ENCODE data around the gene HSPA1A. TPM values are rescaled to one million over a fixed set of nuclear protein-coding genes. Genes with fewer than 3 reads are reported as not detected.
"Not testable (repeated sequence)": the region's sequence is repeated elsewhere in the genome, so short reads cannot be mapped to it uniquely, and the experiment has no call there.

Gene HSPA1A
- total RNA-seq, 2 experiments from 2014 or later, result 8.1 to 9.8 TPM

DNA sequence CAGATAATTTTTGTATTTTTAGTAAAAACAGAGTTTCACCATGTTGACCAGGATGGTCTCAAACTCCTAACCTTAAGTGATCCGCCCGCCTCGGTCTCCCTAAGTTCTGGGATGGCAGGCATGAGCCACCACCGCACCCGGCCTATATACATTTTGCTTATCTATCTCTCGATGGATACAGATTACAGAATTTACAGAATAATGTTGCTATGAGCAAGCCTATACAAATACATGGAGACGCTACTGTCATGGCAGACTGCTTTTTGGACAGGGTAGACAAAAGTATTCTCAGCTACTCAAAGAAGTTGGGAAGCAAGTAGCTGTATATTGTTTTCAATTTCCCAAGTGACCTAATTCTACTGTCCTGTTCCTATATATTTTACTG, 1.9 kb upstream of the HSPA1A start:
- Histone ChIP-seq H3K4me1 (ENCODE audit: insufficient read depth, low read length) (peaks cover 32% of the 10 kb centered on the region), H3K27me3 (ENCODE audit: control insufficient read depth in 1 of 2, insufficient read depth in 2 of 2, low read length in 2 of 2) (no peaks in the 10 kb centered on the region), H3K27ac (ENCODE audit: low read depth in 1 of 2, low read length in 2 of 2) (peak overlapping the region in 1 of 2 donors; percentile 12), H3K36me3 (ENCODE audit: insufficient read depth, low read length) (peaks cover 18% of the 10 kb centered on the region), H3K4me3 (ENCODE audit: low read length) (no peak overlapping the region), H3K9me3 (ENCODE audit: control insufficient read depth in 1 of 2, insufficient read depth in 1 of 2, low read length in 2 of 2) (no peaks in the 10 kb centered on the region)
- POLR2A ChIA-PET, result interaction anchor here (0.6 to 3.6 kb wide), 7 partner anchors 13 to 161 kb away, joined by 3 to 28 read pairs (median 12); partner anchors contain the start of genes BAG6, CLIC1, HSPA1B and MSH5
- Mint-ChIP-seq H3K4me1 (ENCODE audit: low read depth) (peaks cover 47% of the 10 kb centered on the region), H3K27ac (peak overlapping the region; percentile 83), H3K36me3 (ENCODE audit: low read depth) (peaks cover 28% of the 10 kb centered on the region), H3K4me3 (peak overlapping the region; percentile 90), H3K27me3 (no peaks in the 10 kb centered on the region), H3K9me3 (no peaks in the 10 kb centered on the region)
- DNase-seq (no peak), ATAC-seq (ENCODE audit: poor library complexity) (no peak)
- CTCF ChIA-PET, result interaction anchor here (1.2 to 3.8 kb wide), 3 partner anchors 17 to 22 kb away, joined by 3 to 19 read pairs (median 4); partner anchors contain the start of gene VARS1
- TF ChIP-seq, protein P1, sequence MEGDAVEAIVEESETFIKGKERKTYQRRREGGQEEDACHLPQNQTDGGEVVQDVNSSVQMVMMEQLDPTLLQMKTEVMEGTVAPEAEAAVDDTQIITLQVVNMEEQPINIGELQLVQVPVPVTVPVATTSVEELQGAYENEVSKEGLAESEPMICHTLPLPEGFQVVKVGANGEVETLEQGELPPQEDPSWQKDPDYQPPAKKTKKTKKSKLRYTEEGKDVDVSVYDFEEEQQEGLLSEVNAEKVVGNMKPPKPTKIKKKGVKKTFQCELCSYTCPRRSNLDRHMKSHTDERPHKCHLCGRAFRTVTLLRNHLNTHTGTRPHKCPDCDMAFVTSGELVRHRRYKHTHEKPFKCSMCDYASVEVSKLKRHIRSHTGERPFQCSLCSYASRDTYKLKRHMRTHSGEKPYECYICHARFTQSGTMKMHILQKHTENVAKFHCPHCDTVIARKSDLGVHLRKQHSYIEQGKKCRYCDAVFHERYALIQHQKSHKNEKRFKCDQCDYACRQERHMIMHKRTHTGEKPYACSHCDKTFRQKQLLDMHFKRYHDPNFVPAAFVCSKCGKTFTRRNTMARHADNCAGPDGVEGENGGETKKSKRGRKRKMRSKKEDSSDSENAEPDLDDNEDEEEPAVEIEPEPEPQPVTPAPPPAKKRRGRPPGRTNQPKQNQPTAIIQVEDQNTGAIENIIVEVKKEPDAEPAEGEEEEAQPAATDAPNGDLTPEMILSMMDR (IDR thresholded peaks at IDR 0.05), result no peak
- intact Hi-C loops (cut with DNase I, micrococcal nuclease), result no loop called here

DNA sequence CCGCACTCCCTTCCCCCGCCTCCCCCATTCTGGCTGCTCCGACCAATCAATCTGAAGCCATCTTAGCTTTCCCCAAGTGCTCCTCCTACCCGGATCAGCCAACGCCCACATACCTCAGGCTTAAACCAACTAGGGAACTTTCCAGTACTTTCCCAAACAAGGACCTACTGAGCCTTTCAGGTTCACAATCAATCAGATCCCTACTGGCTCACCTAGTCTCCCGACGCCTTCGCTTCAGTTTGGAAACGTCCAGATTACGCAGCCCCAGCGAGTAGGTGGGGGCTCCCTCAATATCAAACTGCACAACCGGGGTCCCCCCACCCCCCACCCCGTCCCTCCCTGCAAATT, 692 bp upstream of the HSPA1A start:
- H3K9me3 ChIP-seq (ENCODE audit: control insufficient read depth in 1 of 2, insufficient read depth in 1 of 2, low read length in 2 of 2), result no peaks in the 10 kb centered on the region
- peaks cover 44% of the 10 kb centered on the region for H3K4me1 ChIP-seq (ENCODE audit: insufficient read depth, low read length)
- Mint-ChIP-seq H3K4me1 (ENCODE audit: low read depth) (peaks cover 48% of the 10 kb centered on the region), H3K36me3 (ENCODE audit: low read depth) (peaks cover 24% of the 10 kb centered on the region), H3K9me3 (no peaks in the 10 kb centered on the region), H3K27me3 (no peaks in the 10 kb centered on the region), H3K27ac (peak overlapping the region; percentile 83), H3K4me3 (peak overlapping the region; percentile 90)
- intact Hi-C loops (cut with DNase I, micrococcal nuclease), result loop anchor here (2.0 to 5.0 kb wide), 2 partner anchors 20 to 77 kb away; partner anchors contain the start of genes CLIC1 (in 1 of the 2) and VARS1 (in 1 of the 2)
- peak; percentile 63 for ATAC-seq (ENCODE audit: poor library complexity)
- peaks cover 17% of the 10 kb centered on the region for H3K36me3 ChIP-seq (ENCODE audit: insufficient read depth, low read length)
- CTCF ChIA-PET, result interaction anchor here (0.8 to 3.8 kb wide), 4 partner anchors 8 to 216 kb away, joined by 3 to 19 read pairs (median 6); partner anchors contain the start of genes DDAH2, LSM2 and VARS1
- DNase-seq, result peak in 13 of 14 experiments; percentile 34 to 87 (median 59)
- H3K4me3 ChIP-seq (ENCODE audit: low read length), result peak overlapping the region; percentile 70
- POLR2A ChIA-PET, result interaction anchor here (0.6 to 3.6 kb wide), 17 partner anchors 8 to 1157 kb away, joined by 3 to 29 read pairs (median 5); partner anchors contain the start of genes CLIC1, DDAH2, DDX39B and HSPA1B
- no peaks in the 10 kb centered on the region for H3K27me3 ChIP-seq (ENCODE audit: control insufficient read depth in 1 of 2, insufficient read depth in 2 of 2, low read length in 2 of 2)
- H3K27ac ChIP-seq (ENCODE audit: low read depth in 1 of 2, low read length in 2 of 2), result peak overlapping the region; percentile 75 to 81
- TF ChIP-seq, protein P1 (IDR thresholded peaks at IDR 0.05), result no peak

DNA sequence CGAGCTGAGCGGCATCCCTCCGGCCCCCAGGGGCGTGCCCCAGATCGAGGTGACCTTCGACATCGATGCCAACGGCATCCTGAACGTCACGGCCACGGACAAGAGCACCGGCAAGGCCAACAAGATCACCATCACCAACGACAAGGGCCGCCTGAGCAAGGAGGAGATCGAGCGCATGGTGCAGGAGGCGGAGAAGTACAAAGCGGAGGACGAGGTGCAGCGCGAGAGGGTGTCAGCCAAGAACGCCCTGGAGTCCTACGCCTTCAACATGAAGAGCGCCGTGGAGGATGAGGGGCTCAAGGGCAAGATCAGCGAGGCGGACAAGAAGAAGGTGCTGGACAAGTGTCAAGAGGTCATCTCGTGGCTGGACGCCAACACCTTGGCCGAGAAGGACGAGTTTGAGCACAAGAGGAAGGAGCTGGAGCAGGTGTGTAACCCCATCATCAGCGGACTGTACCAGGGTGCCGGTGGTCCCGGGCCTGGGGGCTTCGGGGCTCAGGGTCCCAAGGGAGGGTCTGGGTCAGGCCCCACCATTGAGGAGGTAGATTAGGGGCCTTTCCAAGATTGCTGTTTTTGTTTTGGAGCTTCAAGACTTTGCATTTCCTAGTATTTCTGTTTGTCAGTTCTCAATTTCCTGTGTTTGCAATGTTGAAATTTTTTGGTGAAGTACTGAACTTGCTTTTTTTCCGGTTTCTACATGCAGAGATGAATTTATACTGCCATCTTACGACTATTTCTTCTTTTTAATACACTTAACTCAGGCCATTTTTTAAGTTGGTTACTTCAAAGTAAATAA, 2.0 kb downstream of the HSPA1A start:
- DNase-seq, result peak in 3 of 14 experiments; percentile 68 to 78 (median 71)
- peak overlapping the region; percentile 37 to 56 for H3K27ac ChIP-seq (ENCODE audit: low read depth in 1 of 2, low read length in 2 of 2)
- H3K36me3 ChIP-seq (ENCODE audit: insufficient read depth, low read length); H3K27me3 Mint-ChIP-seq; H3K9me3 Mint-ChIP-seq; H3K27me3 ChIP-seq (ENCODE audit: control insufficient read depth in 1 of 2, insufficient read depth in 2 of 2, low read length in 2 of 2); H3K9me3 ChIP-seq (ENCODE audit: control insufficient read depth in 1 of 2, insufficient read depth in 1 of 2, low read length in 2 of 2): not testable (repeated sequence)
- intact Hi-C loops (cut with DNase I, micrococcal nuclease), result loop anchor here in 1 of 2 experiments (5.0 kb wide), 1 partner anchor 80 kb away; the partner anchor contains the start of gene CLIC1
- peaks cover 13% of the 10 kb centered on the region for H3K36me3 Mint-ChIP-seq (ENCODE audit: low read depth)
- CTCF ChIA-PET, result interaction anchor here (0.8 to 1.6 kb wide), 10 partner anchors 9 to 105 kb away, joined by 3 to 8 read pairs (median 5); partner anchors contain the start of genes HSPA1B, LSM2, MSH5 and VARS1
- H3K27ac Mint-ChIP-seq, result peak overlapping the region; percentile 89
- H3K4me3 ChIP-seq (ENCODE audit: low read length), result peak overlapping the region; percentile 69
- peaks cover 56% of the 10 kb centered on the region for H3K4me1 ChIP-seq (ENCODE audit: insufficient read depth, low read length)
- H3K4me1 Mint-ChIP-seq (ENCODE audit: low read depth), result peaks cover 57% of the 10 kb centered on the region
- TF ChIP-seq, protein P1 (IDR thresholded peaks at IDR 0.05), result peak; percentile 62
- ATAC-seq (ENCODE audit: poor library complexity), result peak; percentile 53
- POLR2A ChIA-PET, result interaction anchor here (0.7 to 2.5 kb wide), 17 partner anchors 10 to 235 kb away, joined by 3 to 22 read pairs (median 5); partner anchors contain the start of genes ABHD16A, BAG6, C6orf47 and DDAH2
- peak overlapping the region; percentile 86 for H3K4me3 Mint-ChIP-seq
